ENCODE measurements around the gene CHRNA1. TPM values are rescaled to one million over a fixed set of nuclear protein-coding genes. Genes with fewer than 3 reads are reported as not detected.

Gene CHRNA1
- polyA plus RNA-seq, 1 experiment = not detected

DNA sequence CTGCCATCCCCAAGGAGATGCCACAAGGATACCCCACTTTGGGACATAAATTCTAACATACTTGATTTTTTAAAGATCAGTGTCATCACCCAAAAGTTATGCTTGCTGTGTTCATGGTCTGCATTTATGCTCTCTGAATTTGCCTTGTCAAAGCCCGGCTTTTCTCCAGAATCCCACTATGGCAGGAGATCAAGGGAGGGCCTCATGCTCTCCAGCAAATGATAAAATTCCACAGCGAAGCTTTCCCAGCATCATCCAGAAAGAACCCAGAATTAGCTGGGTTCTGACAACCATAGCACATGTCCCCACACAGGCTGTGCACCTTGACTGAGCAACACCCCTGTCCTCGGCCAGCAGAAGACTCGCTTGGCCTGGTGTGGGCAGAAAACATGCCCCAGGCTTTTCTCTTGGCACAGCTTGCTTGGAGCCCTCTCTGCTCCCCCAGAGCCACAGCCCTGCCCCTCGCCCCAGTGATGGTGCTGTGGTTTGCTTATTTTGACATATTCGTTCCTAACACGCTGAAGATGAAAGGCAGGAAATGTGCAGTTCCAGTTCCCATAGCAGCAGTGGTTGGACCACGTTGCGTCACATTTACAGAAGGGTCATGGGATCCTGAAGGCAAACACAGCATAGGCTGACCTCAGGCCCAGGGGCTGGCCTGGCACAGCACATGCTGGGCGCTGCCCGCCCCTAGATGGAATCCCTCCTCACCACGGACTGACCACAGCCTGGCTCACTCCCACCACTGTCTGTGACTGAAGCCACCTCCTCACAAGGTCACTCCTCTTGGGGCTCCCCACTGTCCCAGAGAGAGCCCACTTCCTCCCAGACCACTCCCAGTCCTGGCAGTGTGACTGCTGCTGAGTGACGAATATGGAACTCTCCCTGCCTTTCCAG, 14.1 kb upstream of the CHRNA1 start:
- CTCF ChIA-PET = interaction anchor here (1.4 to 3.8 kb wide), 7 partner anchors 16 to 211 kb away, joined by 4 to 26 read pairs (median 5); no protein-coding TSS in a partner anchor
- POLR2A ChIA-PET = interaction anchor here (0.7 to 1.2 kb wide), 3 partner anchors 9 to 206 kb away, joined by 3 to 4 read pairs (median 3); no protein-coding TSS in a partner anchor

DNA sequence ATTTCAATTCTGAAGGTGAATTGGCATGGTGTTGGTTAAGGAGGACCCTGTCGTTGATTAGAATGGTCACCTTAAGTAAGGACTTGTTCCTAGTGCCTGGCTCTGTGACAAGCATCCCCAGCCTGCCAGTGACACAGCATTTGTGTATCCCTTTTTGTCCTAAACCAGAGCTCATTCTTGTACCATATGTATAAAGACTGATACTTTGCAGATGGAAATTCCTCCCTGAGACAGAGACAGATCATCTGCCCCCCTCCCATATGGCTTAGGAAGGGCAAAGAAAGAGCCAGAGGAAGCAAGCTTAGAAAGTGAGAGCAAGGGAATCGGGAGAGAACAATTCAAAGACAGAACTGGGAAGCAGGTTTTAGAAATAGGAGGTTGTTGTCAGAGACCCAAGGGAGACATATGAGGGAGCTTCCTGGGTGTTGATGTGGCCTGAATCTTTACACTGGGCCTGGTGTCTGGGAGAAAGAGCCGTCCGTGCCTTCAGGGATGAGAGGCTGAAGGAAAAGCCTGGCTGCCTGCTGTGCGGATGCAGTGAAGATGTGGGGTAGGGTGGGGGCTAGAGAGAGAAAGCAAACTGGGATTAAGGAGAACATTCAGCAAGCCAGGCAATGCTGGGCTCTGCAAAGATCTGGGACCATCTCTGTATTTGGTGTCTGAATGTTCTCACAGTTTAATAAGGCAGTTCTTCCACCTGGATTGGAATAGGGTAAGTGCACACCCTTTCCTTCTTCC, 13.2 kb upstream of the CHRNA1 start:
- TF ChIP-seq, protein P1, sequence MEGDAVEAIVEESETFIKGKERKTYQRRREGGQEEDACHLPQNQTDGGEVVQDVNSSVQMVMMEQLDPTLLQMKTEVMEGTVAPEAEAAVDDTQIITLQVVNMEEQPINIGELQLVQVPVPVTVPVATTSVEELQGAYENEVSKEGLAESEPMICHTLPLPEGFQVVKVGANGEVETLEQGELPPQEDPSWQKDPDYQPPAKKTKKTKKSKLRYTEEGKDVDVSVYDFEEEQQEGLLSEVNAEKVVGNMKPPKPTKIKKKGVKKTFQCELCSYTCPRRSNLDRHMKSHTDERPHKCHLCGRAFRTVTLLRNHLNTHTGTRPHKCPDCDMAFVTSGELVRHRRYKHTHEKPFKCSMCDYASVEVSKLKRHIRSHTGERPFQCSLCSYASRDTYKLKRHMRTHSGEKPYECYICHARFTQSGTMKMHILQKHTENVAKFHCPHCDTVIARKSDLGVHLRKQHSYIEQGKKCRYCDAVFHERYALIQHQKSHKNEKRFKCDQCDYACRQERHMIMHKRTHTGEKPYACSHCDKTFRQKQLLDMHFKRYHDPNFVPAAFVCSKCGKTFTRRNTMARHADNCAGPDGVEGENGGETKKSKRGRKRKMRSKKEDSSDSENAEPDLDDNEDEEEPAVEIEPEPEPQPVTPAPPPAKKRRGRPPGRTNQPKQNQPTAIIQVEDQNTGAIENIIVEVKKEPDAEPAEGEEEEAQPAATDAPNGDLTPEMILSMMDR (IDR thresholded peaks at IDR 0.05; ENCODE audit: insufficient read depth, low read depth, low read length) = no peak
- H3K36me3 ChIP-seq (ENCODE audit: control insufficient read depth, insufficient read depth, low read length) = no peaks in the 10 kb centered on the region
- no peaks in the 10 kb centered on the region for H3K27me3 ChIP-seq (ENCODE audit: control insufficient read depth, insufficient read depth, low read length)
- POLR2A ChIA-PET = interaction anchor here (0.6 to 1.2 kb wide), 2 partner anchors 192 to 206 kb away, joined by 3 to 4 read pairs; no protein-coding TSS in a partner anchor
- DNase-seq (ENCODE audit: low read depth) = no peak
- no peak overlapping the region for H3K4me3 ChIP-seq (ENCODE audit: low read depth, low read length)
- CTCF ChIA-PET = interaction anchor here (0.9 to 3.8 kb wide), 10 partner anchors 10 to 214 kb away, joined by 3 to 26 read pairs (median 4); no protein-coding TSS in a partner anchor

More for the DNA sequence above, 14.1 kb upstream of the CHRNA1 start:
- TF ChIP-seq, protein P1 (IDR thresholded peaks at IDR 0.05; ENCODE audit: insufficient read depth, low read depth, low read length) = no peak
- Histone ChIP-seq H3K4me3 (ENCODE audit: low read depth, low read length) (no peak overlapping the region), H3K27me3 (ENCODE audit: control insufficient read depth, insufficient read depth, low read length) (no peaks in the 10 kb centered on the region), H3K36me3 (ENCODE audit: control insufficient read depth, insufficient read depth, low read length) (no peaks in the 10 kb centered on the region)
- peak; percentile 99 for DNase-seq (ENCODE audit: low read depth)

DNA sequence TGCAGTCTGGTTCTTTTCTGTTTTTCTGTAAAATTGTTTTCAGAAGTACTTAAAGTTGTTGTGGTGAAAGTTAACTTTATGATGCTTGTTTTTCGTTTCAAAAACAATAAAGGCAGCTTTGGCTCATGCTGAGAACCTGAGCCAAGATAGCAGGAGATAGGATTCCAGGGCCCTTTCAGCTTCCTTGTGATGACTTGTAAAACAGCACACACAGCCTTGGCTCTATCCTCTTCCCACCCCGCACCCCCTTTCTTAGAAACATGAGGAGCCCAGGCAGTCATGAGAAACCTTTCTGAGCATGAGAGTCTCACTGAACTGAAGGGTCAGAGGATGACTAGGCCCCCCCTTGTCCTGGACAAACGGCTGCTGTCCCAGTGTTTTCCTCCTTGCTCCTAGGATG, 12.4 kb upstream of the CHRNA1 start:
- ChIA-PET CTCF (interaction anchor here (0.9 to 3.8 kb wide), 9 partner anchors 11 to 215 kb away, joined by 3 to 26 read pairs (median 3); no protein-coding TSS in a partner anchor), POLR2A (interaction anchor here (0.6 to 1.2 kb wide), 2 partner anchors 193 to 207 kb away, joined by 3 to 4 read pairs; no protein-coding TSS in a partner anchor)

DNA sequence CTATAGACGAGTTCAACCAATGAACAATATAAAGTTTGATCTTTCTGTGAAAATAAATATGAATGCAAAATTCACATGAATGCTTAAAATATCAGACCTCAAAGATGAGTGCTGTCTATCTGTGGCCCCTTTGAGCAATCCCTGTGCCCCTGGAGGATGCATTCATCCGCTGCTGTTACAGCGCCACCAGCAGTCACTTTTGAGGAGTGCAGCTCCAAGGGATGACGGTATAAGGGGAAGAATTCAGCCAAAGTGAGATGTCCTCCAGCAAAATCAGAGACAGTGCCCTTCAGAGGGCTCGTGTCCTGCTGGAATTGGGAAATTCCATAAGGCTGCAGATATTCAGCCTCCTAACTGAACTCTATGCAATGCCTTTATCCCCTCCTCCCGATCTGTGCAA, 12.0 kb upstream of the CHRNA1 start:
- no peak for DNase-seq (ENCODE audit: low read depth)
- ChIA-PET CTCF (interaction anchor here (0.9 to 3.8 kb wide), 8 partner anchors 16 to 216 kb away, joined by 3 to 26 read pairs (median 4); no protein-coding TSS in a partner anchor), POLR2A (no interaction called here)
- TF ChIP-seq, protein P1 (IDR thresholded peaks at IDR 0.05; ENCODE audit: insufficient read depth, low read depth, low read length) = peak; percentile 68
- no peaks in the 10 kb centered on the region for H3K36me3 ChIP-seq (ENCODE audit: control insufficient read depth, insufficient read depth, low read length)
- no peak overlapping the region for H3K4me3 ChIP-seq (ENCODE audit: low read depth, low read length)
- H3K27me3 ChIP-seq (ENCODE audit: control insufficient read depth, insufficient read depth, low read length) = no peaks in the 10 kb centered on the region

More for the DNA sequence above, 12.4 kb upstream of the CHRNA1 start:
- Histone ChIP-seq H3K36me3 (ENCODE audit: control insufficient read depth, insufficient read depth, low read length) (no peaks in the 10 kb centered on the region), H3K4me3 (ENCODE audit: low read depth, low read length) (no peak overlapping the region), H3K27me3 (ENCODE audit: control insufficient read depth, insufficient read depth, low read length) (no peaks in the 10 kb centered on the region)
- TF ChIP-seq, protein P1 (IDR thresholded peaks at IDR 0.05; ENCODE audit: insufficient read depth, low read depth, low read length) = no peak
- DNase-seq (ENCODE audit: low read depth) = peak; percentile 53
